A673 (cell line): Measurements from ENCODE around the gene SERPINA4. TPM values are rescaled to one million over a fixed set of nuclear protein-coding genes. Genes with fewer than 3 reads are reported as not detected.

Source experiments
- BruUV-seq: library from RNA; stranded (reverse); fragments of 400-500 nt; replicated peaks from 2 replicates; lab custom pipeline; 2021; lab: Mats Ljungman, UMichigan
- CTCF ChIA-PET: fragments of 300-600 bp; sonication (Branson Sonifier 250); formaldehyde crosslinking; loops from one replicate; lab custom pipeline; 2022; ENCODE audit warnings: antibody characterized with exemption; lab: Charles Lee
- POLR2A ChIA-PET: fragments of 300-600 bp; sonication (Branson Sonifier 250); formaldehyde crosslinking; loops from one replicate; lab custom pipeline; 2022; ENCODE audit warnings: antibody characterized with exemption; ENCODE audit not compliant: low non-redundant PET; lab: Charles Lee
- DNase-seq: peaks from one replicate; pipeline ENCODE4 v3.0.0-alpha.2; 2015; ENCODE audit warnings: low spot score
- H3K27ac ChIP-seq: fragments of 200-600 bp; sonication (generic); 2 replicates; pipeline ENCODE4 v1.5.1; 2016; ENCODE audit warnings: mixed run types, low read depth, mild to moderate bottlenecking, mixed read lengths, antibody characterized with exemption, low read length; ENCODE audit not compliant: poor library complexity, severe bottlenecking
- H3K27me3 ChIP-seq: fragments of 200-600 bp; sonication (generic); replicated peaks from 2 replicates; pipeline ENCODE4 v1.6.1; 2017; ENCODE audit warnings: mixed run types, low read depth, mild to moderate bottlenecking, mixed read lengths, antibody characterized with exemption, low read length; ENCODE audit not compliant: insufficient read depth, poor library complexity
- H3K36me3 ChIP-seq: fragments of 200-600 bp; sonication (generic); 2 replicates; pipeline ENCODE4 v1.6.1; 2016; ENCODE audit warnings: mixed run types, mild to moderate bottlenecking, mixed read lengths, antibody characterized with exemption, low read length; ENCODE audit not compliant: insufficient read depth, poor library complexity, severe bottlenecking
- H3K4me1 ChIP-seq: fragments of 200-600 bp; sonication (generic); 2 replicates; pipeline ENCODE4 v1.6.1; 2017; ENCODE audit warnings: mixed run types, mild to moderate bottlenecking, mixed read lengths, antibody characterized with exemption, low read length; ENCODE audit not compliant: insufficient read depth, poor library complexity, severe bottlenecking
- H3K4me3 ChIP-seq: fragments of 200-600 bp; sonication (generic); 2 replicates; pipeline ENCODE4 v1.5.1; 2016; ENCODE audit warnings: low read depth, mixed run types, mild to moderate bottlenecking, mixed read lengths, low read length; ENCODE audit not compliant: poor library complexity, severe bottlenecking
- H3K9me3 ChIP-seq: fragments of 200-600 bp; sonication (generic); 2 replicates; pipeline ENCODE4 v1.6.1; 2016; ENCODE audit warnings: mixed run types, low read depth, mild to moderate bottlenecking, mixed read lengths, antibody characterized with exemption, low read length; ENCODE audit not compliant: poor library complexity, severe bottlenecking
- EZH2 ChIP-seq: fragments of 200-600 bp; sonication (generic); IDR thresholded peaks from 2 replicates; pipeline ENCODE4 v1.6.1; 2017; ENCODE audit warnings: borderline replicate concordance, low read depth, mild to moderate bottlenecking, mixed read lengths, antibody characterized with exemption, low read length; ENCODE audit not compliant: poor library complexity, severe bottlenecking
- intact Hi-C: fragments of 100-400 bp; cut with micrococcal nuclease; formaldehyde crosslinking; loops from one replicate; pipeline ENCODE4 v1.10.0; 2022; ENCODE audit not compliant: unreplicated experiment
- total RNA-seq: library from RNA; stranded (reverse); gene quantifications from 2 replicates; pipeline ENCODE4 v1.2.3, GENCODE V29; 2021
- TF ChIP-seq, protein P1 (sequence below): fragments of 300-800, 200-600 bp; sonication (generic); conservative IDR thresholded peaks from 2 replicates; pipeline ENCODE4 v1.5.1; 2017; ENCODE audit warnings: low read depth, mild to moderate bottlenecking, antibody characterized with exemption, low read length, moderate library complexity, mixed read lengths

The SERPINA4 gene
- total RNA-seq, 1 experiment from 2014 or later = not detected

GRCh38 chr14:94544726-94545125, 16.5 kb upstream of the SERPINA4 start:
- Histone ChIP-seq H3K4me1 (no peaks in the 10 kb centered on the region), H3K36me3 (no peaks in the 10 kb centered on the region), H3K4me3 (no peak overlapping the region), H3K9me3 (no peaks in the 10 kb centered on the region), H3K27me3 (no peaks in the 10 kb centered on the region), H3K27ac (no peak overlapping the region)
- no TSS peak for BruUV-seq
- POLR2A ChIA-PET = no interaction called here
- DNase-seq = no peak
- intact Hi-C loops = loop anchor here (5.0 kb wide), 1 partner anchor 412 kb away; no protein-coding TSS in a partner anchor
- CTCF ChIA-PET = interaction anchor here (0.7 kb wide), 1 partner anchor 902 kb away, joined by 3 read pairs; no protein-coding TSS in a partner anchor
- TF ChIP-seq, protein P1, sequence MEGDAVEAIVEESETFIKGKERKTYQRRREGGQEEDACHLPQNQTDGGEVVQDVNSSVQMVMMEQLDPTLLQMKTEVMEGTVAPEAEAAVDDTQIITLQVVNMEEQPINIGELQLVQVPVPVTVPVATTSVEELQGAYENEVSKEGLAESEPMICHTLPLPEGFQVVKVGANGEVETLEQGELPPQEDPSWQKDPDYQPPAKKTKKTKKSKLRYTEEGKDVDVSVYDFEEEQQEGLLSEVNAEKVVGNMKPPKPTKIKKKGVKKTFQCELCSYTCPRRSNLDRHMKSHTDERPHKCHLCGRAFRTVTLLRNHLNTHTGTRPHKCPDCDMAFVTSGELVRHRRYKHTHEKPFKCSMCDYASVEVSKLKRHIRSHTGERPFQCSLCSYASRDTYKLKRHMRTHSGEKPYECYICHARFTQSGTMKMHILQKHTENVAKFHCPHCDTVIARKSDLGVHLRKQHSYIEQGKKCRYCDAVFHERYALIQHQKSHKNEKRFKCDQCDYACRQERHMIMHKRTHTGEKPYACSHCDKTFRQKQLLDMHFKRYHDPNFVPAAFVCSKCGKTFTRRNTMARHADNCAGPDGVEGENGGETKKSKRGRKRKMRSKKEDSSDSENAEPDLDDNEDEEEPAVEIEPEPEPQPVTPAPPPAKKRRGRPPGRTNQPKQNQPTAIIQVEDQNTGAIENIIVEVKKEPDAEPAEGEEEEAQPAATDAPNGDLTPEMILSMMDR = no peak
- no peak for TF ChIP-seq EZH2

DNA sequence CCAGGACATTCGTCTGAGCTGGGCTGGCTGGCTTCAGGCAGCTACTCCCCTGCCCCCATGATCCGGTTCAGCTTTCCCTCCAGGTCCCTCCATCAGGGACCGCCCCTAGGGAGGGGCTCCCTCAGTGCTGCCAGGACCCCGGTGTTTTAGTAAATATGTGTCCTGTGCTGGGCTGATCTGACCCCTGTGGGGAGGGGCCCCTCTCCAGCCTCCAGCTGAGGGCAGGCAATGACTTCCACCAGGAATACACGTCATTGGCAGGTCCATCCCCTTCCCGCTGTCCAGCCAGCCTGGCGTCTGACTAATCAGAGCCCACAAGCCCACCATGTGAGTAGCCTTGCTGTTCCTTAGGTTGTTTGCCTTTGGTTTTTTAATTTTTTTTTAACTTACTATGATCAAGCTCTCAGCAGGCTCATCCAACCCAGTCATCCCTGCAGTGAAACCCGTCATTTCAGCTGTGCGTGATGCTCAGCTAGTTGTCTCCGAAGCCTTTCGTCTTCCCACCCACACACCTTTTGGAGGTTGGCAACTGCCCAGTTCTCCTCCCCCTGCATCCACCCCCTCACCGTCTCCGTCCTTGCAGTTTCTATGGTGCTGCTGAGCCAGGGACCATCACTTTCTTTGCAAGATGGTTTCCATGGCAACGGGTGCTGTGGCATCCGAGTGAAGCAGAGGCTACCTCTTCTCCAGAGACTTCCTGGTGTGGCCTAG, 16.0 kb upstream of the SERPINA4 start:
- no peak overlapping the region for H3K27ac ChIP-seq
- ChIA-PET CTCF (no interaction called here), POLR2A (no interaction called here)
- DNase-seq = no peak
- intact Hi-C loops = loop anchor here (5.0 kb wide), 1 partner anchor 413 kb away; no protein-coding TSS in a partner anchor
- no peak for TF ChIP-seq EZH2
- TF ChIP-seq, protein P1 = no peak
- H3K27me3 ChIP-seq = no peaks in the 10 kb centered on the region
- no TSS peak for BruUV-seq
- H3K4me1 ChIP-seq = no peaks in the 10 kb centered on the region
- no peaks in the 10 kb centered on the region for H3K36me3 ChIP-seq
- H3K4me3 ChIP-seq = no peak overlapping the region
- H3K9me3 ChIP-seq = no peaks in the 10 kb centered on the region

GRCh38 chr14:94547151-94547680, 14.0 kb upstream of the SERPINA4 start:
- DNase-seq = no peak
- no TSS peak for BruUV-seq
- H3K27me3 ChIP-seq = peaks cover 2% of the 10 kb centered on the region
- POLR2A ChIA-PET = no interaction called here
- TF ChIP-seq, protein P1 = no peak
- no peak for TF ChIP-seq EZH2
- no peaks in the 10 kb centered on the region for H3K9me3 ChIP-seq
- CTCF ChIA-PET = interaction anchor here (1.0 kb wide), 1 partner anchor 113 kb away, joined by 3 read pairs; no protein-coding TSS in a partner anchor
- no peak overlapping the region for H3K27ac ChIP-seq
- intact Hi-C loops = loop anchor here (5.0 kb wide), 1 partner anchor 415 kb away; no protein-coding TSS in a partner anchor
- H3K36me3 ChIP-seq = no peaks in the 10 kb centered on the region
- H3K4me1 ChIP-seq = no peaks in the 10 kb centered on the region
- H3K4me3 ChIP-seq = no peak overlapping the region
